C4-2B (cell line): ENCODE results near the gene SEC16A.

Source experiments
- ZFX ChIP-seq: fragments of 450-650 bp; IDR thresholded peaks from 2 replicates; pipeline ENCODE4 v1.6.1; 2017
- TF ChIP-seq, protein P1 (sequence below): fragments of 450-650 bp; conservative IDR thresholded peaks from 2 replicates; pipeline ENCODE4 v1.5.1; 2017; ENCODE audit warnings: mild to moderate bottlenecking

DNA sequence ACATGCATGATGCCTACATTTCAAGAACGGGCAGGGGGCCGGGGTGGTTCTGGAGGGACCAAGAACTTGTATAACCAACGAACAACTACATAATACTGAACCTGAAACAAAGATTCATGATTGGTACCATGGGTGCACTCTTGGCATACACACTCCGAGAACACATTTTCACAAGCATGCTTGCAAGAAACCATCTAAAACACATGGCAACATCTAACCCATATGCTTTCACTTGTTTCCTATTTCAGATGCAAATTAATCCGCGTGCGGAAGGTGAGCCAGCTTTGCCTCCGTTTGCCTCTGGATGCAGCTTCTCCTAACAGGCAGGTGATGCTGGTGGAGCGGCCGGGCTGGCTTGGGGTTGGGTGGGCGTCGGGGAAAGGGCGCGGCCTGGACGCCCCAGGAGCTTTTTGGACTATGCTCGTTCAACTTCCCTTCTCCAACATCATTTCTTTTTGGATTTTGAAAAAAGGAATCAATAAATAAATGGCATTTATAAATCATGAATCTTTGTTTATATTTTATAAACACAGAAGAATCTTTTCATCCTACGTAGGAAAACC lies 12.5 kb upstream of the SEC16A start:
- TF ChIP-seq, protein P1, sequence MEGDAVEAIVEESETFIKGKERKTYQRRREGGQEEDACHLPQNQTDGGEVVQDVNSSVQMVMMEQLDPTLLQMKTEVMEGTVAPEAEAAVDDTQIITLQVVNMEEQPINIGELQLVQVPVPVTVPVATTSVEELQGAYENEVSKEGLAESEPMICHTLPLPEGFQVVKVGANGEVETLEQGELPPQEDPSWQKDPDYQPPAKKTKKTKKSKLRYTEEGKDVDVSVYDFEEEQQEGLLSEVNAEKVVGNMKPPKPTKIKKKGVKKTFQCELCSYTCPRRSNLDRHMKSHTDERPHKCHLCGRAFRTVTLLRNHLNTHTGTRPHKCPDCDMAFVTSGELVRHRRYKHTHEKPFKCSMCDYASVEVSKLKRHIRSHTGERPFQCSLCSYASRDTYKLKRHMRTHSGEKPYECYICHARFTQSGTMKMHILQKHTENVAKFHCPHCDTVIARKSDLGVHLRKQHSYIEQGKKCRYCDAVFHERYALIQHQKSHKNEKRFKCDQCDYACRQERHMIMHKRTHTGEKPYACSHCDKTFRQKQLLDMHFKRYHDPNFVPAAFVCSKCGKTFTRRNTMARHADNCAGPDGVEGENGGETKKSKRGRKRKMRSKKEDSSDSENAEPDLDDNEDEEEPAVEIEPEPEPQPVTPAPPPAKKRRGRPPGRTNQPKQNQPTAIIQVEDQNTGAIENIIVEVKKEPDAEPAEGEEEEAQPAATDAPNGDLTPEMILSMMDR, result no peak
- no peak for TF ChIP-seq ZFX
